H54 (cell line): ENCODE results near the gene CLCNKB.
"Not testable (repeated sequence)": the region's sequence is repeated elsewhere in the genome, so short reads cannot be mapped to it uniquely, and the experiment has no call there.

Source experiments
- DNase-seq: peaks from one replicate; pipeline ENCODE4 v3.0.0; 2011; ENCODE audit warnings: low spot score, mixed read lengths; ENCODE audit not compliant: insufficient read length
- FAIRE-seq: peaks from 3 replicates; lab custom pipeline; 2011; peaks lifted over from hg19 to GRCh38; lab: Jason Lieb, UNC
- POLR2A ChIP-seq: IDR thresholded peaks from 2 replicates; pipeline ENCODE4 v1.6.1; 2011; ENCODE audit warnings: low read depth, mild to moderate bottlenecking, low read length

The CLCNKB gene

GRCh38 chr1:16032388-16033102 lies 11.0 kb upstream of the CLCNKB start:
- TF ChIP-seq POLR2A = no peak
- no peak for FAIRE-seq

GRCh38 chr1:16033103-16033632 lies 10.4 kb upstream of the CLCNKB start:
- not testable (repeated sequence) for FAIRE-seq, DNase-seq

More at GRCh38 chr1:16032388-16033102, 11.0 kb upstream of the CLCNKB start:
- DNase-seq = peak; percentile 80

- not testable (repeated sequence) for FAIRE-seq, DNase-seq
These were observed 7.1 kb upstream of the CLCNKB start for GRCh38 chr1:16036461-16036860.

GRCh38 chr1:16038620-16038912 lies 5.0 kb upstream of the CLCNKB start:
- FAIRE-seq (no peak), DNase-seq (peak; percentile 49)
- no peak for TF ChIP-seq POLR2A

GRCh38 chr1:16039871-16040270 lies 3.7 kb upstream of the CLCNKB start:
- FAIRE-seq, DNase-seq: not testable (repeated sequence)

- DNase-seq (no peak), FAIRE-seq (no peak)
- TF ChIP-seq POLR2A = no peak
These were observed 2.4 kb upstream of the CLCNKB start for GRCh38 chr1:16041200-16041599.

GRCh38 chr1:16042096-16042495 lies 1.5 kb upstream of the CLCNKB start:
- DNase-seq = no peak
- no peak for TF ChIP-seq POLR2A
- no peak for FAIRE-seq

- FAIRE-seq = peak; percentile 41
- DNase-seq = not testable (repeated sequence)
These were observed 928 bp upstream of the CLCNKB start for GRCh38 chr1:16042654-16043053.

- DNase-seq (no peak), FAIRE-seq (no peak)
- no peak for TF ChIP-seq POLR2A
These were observed 368 bp downstream of the CLCNKB start for GRCh38 chr1:16043950-16044349.

- no peak for TF ChIP-seq POLR2A
- no peak for FAIRE-seq
- DNase-seq = no peak
These were observed 3.3 kb downstream of the CLCNKB start for GRCh38 chr1:16046842-16047241.

- FAIRE-seq (no peak), DNase-seq (no peak)
- no peak for TF ChIP-seq POLR2A
These were observed 4.4 kb downstream of the CLCNKB start for GRCh38 chr1:16047791-16048475.

GRCh38 chr1:16048573-16049189 lies 5.1 kb downstream of the CLCNKB start:
- no peak for DNase-seq

GRCh38 chr1:16050328-16050727 lies 6.7 kb downstream of the CLCNKB start:
- FAIRE-seq (no peak), DNase-seq (no peak)
- no peak for TF ChIP-seq POLR2A

More at GRCh38 chr1:16048573-16049189, 5.1 kb downstream of the CLCNKB start:
- no peak for FAIRE-seq
- no peak for TF ChIP-seq POLR2A

GRCh38 chr1:16051039-16051438 lies 7.5 kb downstream of the CLCNKB start:
- no peak for FAIRE-seq
- TF ChIP-seq POLR2A = no peak
- DNase-seq = no peak

- not testable (repeated sequence) for DNase-seq, FAIRE-seq
These were observed 8.4 kb downstream of the CLCNKB start for GRCh38 chr1:16051949-16052348.
